ENCODE measurements around the gene MICAL3.

The MICAL3 gene

DNA sequence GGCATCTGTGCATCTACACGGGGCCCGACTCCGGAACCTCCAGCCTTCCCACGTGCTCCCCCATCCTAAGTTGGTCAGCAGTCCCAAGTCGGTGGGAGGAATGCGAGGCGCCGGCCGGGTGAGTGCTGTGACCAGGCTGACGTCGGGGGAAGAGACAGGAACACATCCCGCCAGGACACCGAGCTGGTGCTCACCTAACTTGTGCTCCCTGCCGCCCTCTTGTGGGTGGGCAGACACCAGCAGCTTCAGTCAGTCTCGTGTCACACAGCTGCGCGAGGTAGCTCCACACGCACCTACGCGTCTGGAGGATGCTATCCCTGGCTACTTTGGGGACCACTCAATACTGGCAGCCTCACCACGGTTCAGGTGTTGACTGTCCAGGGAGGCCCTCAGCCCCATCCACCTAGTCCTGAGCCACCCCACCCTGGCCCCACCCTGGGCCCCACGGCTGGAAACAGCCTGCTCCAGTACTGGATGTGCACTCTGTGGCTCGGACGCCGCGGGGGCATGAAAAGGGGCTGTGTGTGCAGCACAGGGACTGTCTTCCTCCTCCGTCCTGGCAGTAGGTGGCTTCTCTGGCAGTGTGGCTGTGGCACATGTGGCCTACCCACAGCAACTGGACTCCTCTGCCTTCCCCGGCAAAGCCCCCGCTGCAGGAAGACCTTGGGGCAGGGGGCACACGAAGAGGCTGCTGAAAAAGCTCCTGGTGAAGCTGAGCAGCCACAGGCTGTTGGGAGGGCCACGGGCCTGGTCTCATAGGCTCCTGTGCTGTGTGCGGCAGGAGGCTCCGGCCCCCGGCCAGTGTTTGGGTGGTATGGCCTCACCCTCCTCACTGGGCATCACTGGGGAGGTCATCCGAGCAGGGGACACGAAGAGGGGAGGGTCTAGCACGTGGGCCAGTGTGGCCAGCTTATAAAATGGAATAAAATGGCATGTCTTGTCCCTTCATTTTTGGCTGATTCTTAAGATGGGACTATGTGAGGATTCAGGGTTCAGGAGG, 238.9 kb downstream of the MICAL3 start:
- H3K9ac ChIP-seq (ENCODE audit: insufficient read length, low read depth), result no peak overlapping the region

DNA sequence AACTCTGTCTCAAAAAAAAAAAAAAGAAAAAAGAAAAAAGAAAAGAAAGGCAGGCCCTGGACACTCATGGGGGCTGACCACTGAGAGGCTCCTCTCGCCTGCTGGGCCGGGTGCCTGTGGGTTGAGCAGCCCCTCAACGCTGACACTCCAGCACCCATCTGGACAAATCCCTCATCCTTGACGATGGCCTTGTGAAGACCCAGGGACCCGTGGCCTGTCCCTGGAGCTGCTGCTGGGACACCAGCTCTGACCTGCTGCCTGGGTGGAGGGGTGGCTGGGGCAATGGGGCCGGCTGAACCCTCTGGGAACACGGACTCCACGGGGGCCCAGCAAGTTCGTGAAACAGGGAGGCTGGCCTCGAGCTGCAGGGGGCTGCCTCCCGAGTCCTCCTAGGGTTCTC, 239.6 kb downstream of the MICAL3 start:
- Histone ChIP-seq H3K27me3 (ENCODE audit: insufficient read depth, insufficient read length) (no peaks in the 10 kb centered on the region), H3K4me3 (ENCODE audit: insufficient read length, low read depth) (no peak overlapping the region), H3K9ac (ENCODE audit: insufficient read length, low read depth) (no peak overlapping the region), H3K9me3 (ENCODE audit: insufficient read depth, low read length) (no peaks in the 10 kb centered on the region), H3K36me3 (ENCODE audit: insufficient read depth, insufficient read length, low read length) (peaks cover 11% of the 10 kb centered on the region), H3K4me1 (ENCODE audit: insufficient read depth, insufficient read length) (peaks cover 24% of the 10 kb centered on the region)
- TF ChIP-seq ZNF274 (IDR thresholded peaks at IDR 0.05; ENCODE audit: low read depth, low read length), result no peak
- no peak for TF ChIP-seq SUZ12 (IDR thresholded peaks at IDR 0.05; ENCODE audit: extremely low read depth, insufficient read depth, insufficient read length)
- TF ChIP-seq YY1 (IDR thresholded peaks at IDR 0.05; ENCODE audit: insufficient read depth, insufficient read length), result no peak
- no peak for DNase-seq (ENCODE audit: low read depth, low spot score)

More for the DNA sequence above, 238.9 kb downstream of the MICAL3 start:
- Histone ChIP-seq H3K4me3 (ENCODE audit: insufficient read length, low read depth) (no peak overlapping the region), H3K9me3 (ENCODE audit: insufficient read depth, low read length) (no peaks in the 10 kb centered on the region), H3K4me1 (ENCODE audit: insufficient read depth, insufficient read length) (peaks cover 19% of the 10 kb centered on the region), H3K27me3 (ENCODE audit: insufficient read depth, insufficient read length) (no peaks in the 10 kb centered on the region), H3K36me3 (ENCODE audit: insufficient read depth, insufficient read length, low read length) (peaks cover 11% of the 10 kb centered on the region)
- TF ChIP-seq SUZ12 (IDR thresholded peaks at IDR 0.05; ENCODE audit: extremely low read depth, insufficient read depth, insufficient read length), result no peak
- TF ChIP-seq ZNF274 (IDR thresholded peaks at IDR 0.05; ENCODE audit: low read depth, low read length), result no peak
- no peak for TF ChIP-seq YY1 (IDR thresholded peaks at IDR 0.05; ENCODE audit: insufficient read depth, insufficient read length)
- no peak for DNase-seq (ENCODE audit: low read depth, low spot score)

DNA sequence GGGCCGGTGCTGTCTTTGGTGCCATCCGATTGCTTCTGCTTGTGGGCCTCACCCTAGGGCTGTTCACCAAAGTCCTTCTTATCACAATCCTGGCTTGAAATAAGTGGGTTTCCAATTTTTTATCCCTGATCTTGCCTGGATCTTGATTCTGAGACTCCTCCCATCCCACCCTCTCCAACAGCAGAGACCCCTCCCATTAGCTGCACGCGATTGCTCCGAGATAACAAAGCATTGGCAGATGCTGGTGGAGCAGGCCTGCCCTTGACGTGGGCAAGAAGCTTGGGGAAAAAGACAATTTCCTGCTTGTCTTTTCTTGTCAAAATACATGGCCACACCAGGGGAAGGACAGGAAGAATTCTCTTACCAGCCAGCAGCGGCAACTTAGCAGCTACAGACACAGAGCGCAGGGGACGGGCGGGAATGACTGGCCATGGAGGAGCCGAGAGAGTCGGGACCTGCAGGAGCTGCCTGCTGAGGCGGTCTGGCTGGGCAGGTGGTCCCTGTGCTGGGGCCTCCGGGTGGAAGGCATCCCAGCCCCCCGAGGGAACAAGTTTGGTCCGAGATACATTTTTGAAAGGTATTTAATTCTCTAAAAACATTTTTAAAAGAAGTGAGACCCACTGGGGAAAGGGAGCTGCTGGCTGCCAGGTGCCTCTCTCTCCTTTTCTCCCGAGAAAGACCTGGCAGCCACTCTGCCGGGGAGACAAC, 240.4 kb downstream of the MICAL3 start:
- peaks cover 27% of the 10 kb centered on the region for H3K4me1 ChIP-seq (ENCODE audit: insufficient read depth, insufficient read length)
- no peaks in the 10 kb centered on the region for H3K9me3 ChIP-seq (ENCODE audit: insufficient read depth, low read length)
- H3K4me3 ChIP-seq (ENCODE audit: insufficient read length, low read depth), result no peak overlapping the region
- DNase-seq (ENCODE audit: low read depth, low spot score), result no peak
- peaks cover 9% of the 10 kb centered on the region for H3K36me3 ChIP-seq (ENCODE audit: insufficient read depth, insufficient read length, low read length)
- no peaks in the 10 kb centered on the region for H3K27me3 ChIP-seq (ENCODE audit: insufficient read depth, insufficient read length)
- TF ChIP-seq ZNF274 (IDR thresholded peaks at IDR 0.05; ENCODE audit: low read depth, low read length) (no peak), SUZ12 (IDR thresholded peaks at IDR 0.05; ENCODE audit: extremely low read depth, insufficient read depth, insufficient read length) (no peak), YY1 (IDR thresholded peaks at IDR 0.05; ENCODE audit: insufficient read depth, insufficient read length) (no peak)
- no peak overlapping the region for H3K9ac ChIP-seq (ENCODE audit: insufficient read length, low read depth)

DNA sequence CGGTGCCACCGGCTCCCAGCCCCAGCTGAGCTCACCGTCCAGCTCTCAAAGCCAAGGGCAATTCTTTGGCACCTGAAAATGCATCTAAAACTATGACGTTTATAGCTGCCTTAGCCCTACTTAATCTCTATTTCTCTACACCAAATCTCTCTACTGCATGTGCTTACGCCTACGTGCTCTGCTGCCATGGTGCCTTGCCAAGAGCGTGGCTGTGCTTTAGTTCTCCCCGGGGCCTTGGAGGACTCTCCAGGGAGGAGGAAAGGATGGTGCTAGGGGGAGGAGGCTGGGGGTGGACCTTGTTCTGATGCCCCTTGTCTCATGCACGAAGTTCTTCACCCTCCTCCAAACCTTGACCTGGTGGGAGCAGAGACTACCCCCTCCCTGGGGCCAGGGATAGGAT, 241.0 kb downstream of the MICAL3 start:
- Histone ChIP-seq H3K27me3 (ENCODE audit: insufficient read depth, insufficient read length) (no peaks in the 10 kb centered on the region), H3K4me3 (ENCODE audit: insufficient read length, low read depth) (no peak overlapping the region), H3K36me3 (ENCODE audit: insufficient read depth, insufficient read length, low read length) (peaks cover 3% of the 10 kb centered on the region), H3K9ac (ENCODE audit: insufficient read length, low read depth) (no peak overlapping the region), H3K4me1 (ENCODE audit: insufficient read depth, insufficient read length) (peaks cover 27% of the 10 kb centered on the region), H3K9me3 (ENCODE audit: insufficient read depth, low read length) (no peaks in the 10 kb centered on the region)
- no peak for TF ChIP-seq YY1 (IDR thresholded peaks at IDR 0.05; ENCODE audit: insufficient read depth, insufficient read length)
- TF ChIP-seq ZNF274 (IDR thresholded peaks at IDR 0.05; ENCODE audit: low read depth, low read length), result no peak
- TF ChIP-seq SUZ12 (IDR thresholded peaks at IDR 0.05; ENCODE audit: extremely low read depth, insufficient read depth, insufficient read length), result no peak
- DNase-seq (ENCODE audit: low read depth, low spot score), result no peak

DNA sequence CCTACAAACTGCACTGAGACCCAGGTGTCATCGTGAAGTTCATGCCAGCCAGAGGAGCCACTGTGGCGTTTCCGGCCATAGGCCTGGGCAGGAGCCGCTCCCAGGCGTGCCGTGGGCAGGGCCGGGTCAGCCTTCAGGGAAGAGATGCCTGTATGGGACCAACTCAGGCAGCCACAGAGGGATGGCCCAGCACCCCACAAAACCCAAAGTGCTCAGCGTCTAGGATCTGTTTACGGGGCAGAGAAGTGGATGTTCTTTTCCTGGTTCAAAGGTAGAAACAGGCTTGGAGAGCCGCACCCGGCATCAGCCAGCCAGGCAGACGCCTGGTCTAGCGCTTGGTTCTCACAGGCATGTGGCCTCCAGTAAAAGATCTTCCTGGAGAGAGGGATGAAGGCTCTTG, 241.7 kb downstream of the MICAL3 start:
- Histone ChIP-seq H3K9ac (ENCODE audit: insufficient read length, low read depth) (no peak overlapping the region), H3K4me1 (ENCODE audit: insufficient read depth, insufficient read length) (peaks cover 23% of the 10 kb centered on the region), H3K4me3 (ENCODE audit: insufficient read length, low read depth) (no peak overlapping the region), H3K9me3 (ENCODE audit: insufficient read depth, low read length) (no peaks in the 10 kb centered on the region), H3K27me3 (ENCODE audit: insufficient read depth, insufficient read length) (no peaks in the 10 kb centered on the region), H3K36me3 (ENCODE audit: insufficient read depth, insufficient read length, low read length) (no peaks in the 10 kb centered on the region)
- DNase-seq (ENCODE audit: low read depth, low spot score), result no peak
- no peak for TF ChIP-seq SUZ12 (IDR thresholded peaks at IDR 0.05; ENCODE audit: extremely low read depth, insufficient read depth, insufficient read length)
- TF ChIP-seq ZNF274 (IDR thresholded peaks at IDR 0.05; ENCODE audit: low read depth, low read length), result no peak

DNA sequence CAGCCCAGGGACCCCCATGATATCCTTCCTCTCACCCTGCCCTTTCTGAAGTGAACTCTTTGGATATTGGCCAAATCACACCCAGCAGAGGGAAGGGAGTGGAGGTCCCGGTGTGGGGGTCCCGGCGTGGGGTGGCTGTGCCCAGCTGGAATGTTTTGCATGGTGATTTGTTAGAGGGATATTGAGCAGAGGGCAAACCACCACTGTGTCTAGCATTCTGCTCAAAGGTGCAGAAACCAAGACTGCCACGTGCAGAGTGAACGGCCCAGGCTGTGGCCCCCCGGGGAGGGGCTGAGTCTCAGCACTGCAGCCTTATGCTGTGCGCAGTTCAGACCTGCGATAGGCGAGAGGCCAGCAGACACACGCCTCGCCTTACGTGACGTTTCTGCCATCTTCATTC, 242.2 kb downstream of the MICAL3 start:
- no peaks in the 10 kb centered on the region for H3K27me3 ChIP-seq (ENCODE audit: insufficient read depth, insufficient read length)
- no peak overlapping the region for H3K4me3 ChIP-seq (ENCODE audit: insufficient read length, low read depth)
- no peak overlapping the region for H3K9ac ChIP-seq (ENCODE audit: insufficient read length, low read depth)
- peaks cover 23% of the 10 kb centered on the region for H3K4me1 ChIP-seq (ENCODE audit: insufficient read depth, insufficient read length)
- no peak for DNase-seq (ENCODE audit: low read depth, low spot score)
- H3K36me3 ChIP-seq (ENCODE audit: insufficient read depth, insufficient read length, low read length), result no peaks in the 10 kb centered on the region
- H3K9me3 ChIP-seq (ENCODE audit: insufficient read depth, low read length), result no peaks in the 10 kb centered on the region
- no peak for TF ChIP-seq ZNF274 (IDR thresholded peaks at IDR 0.05; ENCODE audit: low read depth, low read length)
- no peak for TF ChIP-seq SUZ12 (IDR thresholded peaks at IDR 0.05; ENCODE audit: extremely low read depth, insufficient read depth, insufficient read length)
- no peak for TF ChIP-seq YY1 (IDR thresholded peaks at IDR 0.05; ENCODE audit: insufficient read depth, insufficient read length)

Data from NT2/D1 (cell line).